ENCODE data around the gene PRM1.

- TF ChIP-seq CTCF (IDR thresholded peaks at IDR 0.05) (no peak), POLR2A (IDR thresholded peaks at IDR 0.05) (no peak)
These were observed 45.5 kb downstream of the PRM1 start for GRCh38 chr16:11235703-11235991.
